ENCODE measurements around the gene SHB. TPM values are rescaled to one million over a fixed set of nuclear protein-coding genes. Genes with fewer than 3 reads are reported as not detected.

The SHB gene
- total RNA-seq, 4 donors from 2014 or later: 12.3 to 22.9 (median 16.3) TPM

DNA sequence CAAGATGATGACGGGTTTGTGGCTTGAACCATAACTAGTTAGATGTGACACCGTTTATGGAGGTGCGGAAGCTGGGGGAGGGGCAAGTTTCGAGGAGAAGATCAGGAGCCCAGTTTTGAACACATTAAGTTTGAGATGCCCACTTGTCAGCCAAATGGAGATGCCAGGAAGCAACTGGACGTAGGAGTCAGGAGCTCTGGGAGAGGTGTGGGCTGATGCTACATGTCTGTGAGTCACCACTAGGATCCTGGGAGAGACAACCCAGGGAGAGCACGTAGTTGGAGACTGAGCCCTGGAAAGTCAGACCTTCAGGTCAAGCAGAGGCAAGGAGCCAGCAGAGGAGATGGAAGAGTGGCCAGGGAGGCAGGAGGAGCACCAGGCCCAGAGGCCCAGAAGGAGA lies 116.3 kb downstream of the SHB start:
- 86% methylated on average over 6 of the region's 6 CpGs for WGBS
- peaks cover 16% of the 10 kb centered on the region for H3K4me1 ChIP-seq
- DNase-seq (ENCODE audit: low spot score in 2 of 2): no peak
- no peaks in the 10 kb centered on the region for H3K27me3 ChIP-seq
- TF ChIP-seq, protein P1, sequence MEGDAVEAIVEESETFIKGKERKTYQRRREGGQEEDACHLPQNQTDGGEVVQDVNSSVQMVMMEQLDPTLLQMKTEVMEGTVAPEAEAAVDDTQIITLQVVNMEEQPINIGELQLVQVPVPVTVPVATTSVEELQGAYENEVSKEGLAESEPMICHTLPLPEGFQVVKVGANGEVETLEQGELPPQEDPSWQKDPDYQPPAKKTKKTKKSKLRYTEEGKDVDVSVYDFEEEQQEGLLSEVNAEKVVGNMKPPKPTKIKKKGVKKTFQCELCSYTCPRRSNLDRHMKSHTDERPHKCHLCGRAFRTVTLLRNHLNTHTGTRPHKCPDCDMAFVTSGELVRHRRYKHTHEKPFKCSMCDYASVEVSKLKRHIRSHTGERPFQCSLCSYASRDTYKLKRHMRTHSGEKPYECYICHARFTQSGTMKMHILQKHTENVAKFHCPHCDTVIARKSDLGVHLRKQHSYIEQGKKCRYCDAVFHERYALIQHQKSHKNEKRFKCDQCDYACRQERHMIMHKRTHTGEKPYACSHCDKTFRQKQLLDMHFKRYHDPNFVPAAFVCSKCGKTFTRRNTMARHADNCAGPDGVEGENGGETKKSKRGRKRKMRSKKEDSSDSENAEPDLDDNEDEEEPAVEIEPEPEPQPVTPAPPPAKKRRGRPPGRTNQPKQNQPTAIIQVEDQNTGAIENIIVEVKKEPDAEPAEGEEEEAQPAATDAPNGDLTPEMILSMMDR (IDR thresholded peaks at IDR 0.05): no peak
- no peak for TF ChIP-seq EP300 (IDR thresholded peaks at IDR 0.05)
- TF ChIP-seq POLR2AphosphoS5 (IDR thresholded peaks at IDR 0.05): no peak
- TF ChIP-seq POLR2A (IDR thresholded peaks at IDR 0.05): no peak
- H3K9me3 ChIP-seq: no peaks in the 10 kb centered on the region
- no peak overlapping the region for H3K4me3 ChIP-seq
- no peak overlapping the region for H3K27ac ChIP-seq
- H3K36me3 ChIP-seq: peaks cover 34% of the 10 kb centered on the region

DNA sequence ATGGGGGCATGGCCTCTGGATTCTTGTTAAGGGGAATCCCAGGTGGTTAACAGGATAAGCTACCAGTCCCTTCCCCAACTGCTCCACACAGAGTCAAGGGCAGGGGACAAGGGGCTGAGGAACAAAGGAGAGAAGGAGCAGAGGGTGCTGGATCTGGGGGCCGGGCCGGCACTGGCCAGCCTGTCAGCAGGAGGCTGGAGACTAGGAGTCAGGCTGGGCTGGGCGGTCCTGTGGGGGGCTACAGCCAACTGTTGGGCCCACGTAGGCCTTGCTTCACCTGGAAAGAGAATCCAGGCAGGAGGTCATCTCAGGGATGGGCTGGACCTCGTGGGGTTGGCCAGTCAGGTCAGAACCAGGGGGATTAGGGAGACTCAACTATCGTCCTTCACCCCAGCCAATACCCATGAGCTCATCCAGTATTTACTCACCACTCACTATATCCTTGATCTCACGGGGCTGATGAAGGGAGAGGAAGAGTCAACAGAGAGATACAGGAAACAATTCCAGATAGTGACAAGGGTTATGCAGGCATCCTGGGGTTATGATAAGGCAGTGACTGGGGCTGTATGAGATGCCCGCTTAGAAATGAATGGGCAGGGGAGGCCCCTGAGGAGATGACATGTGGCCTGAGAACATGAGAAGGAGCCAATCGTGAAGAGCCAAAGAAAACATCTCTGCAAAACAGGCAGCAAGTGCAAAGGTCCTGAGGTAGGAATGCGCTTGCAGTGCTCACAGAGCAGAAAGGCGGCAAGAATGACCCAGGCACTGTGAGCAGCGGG lies 117.2 kb downstream of the SHB start:
- peaks cover 14% of the 10 kb centered on the region for H3K4me1 ChIP-seq
- peaks cover 36% of the 10 kb centered on the region for H3K36me3 ChIP-seq
- H3K4me3 ChIP-seq: no peak overlapping the region
- H3K9me3 ChIP-seq: no peaks in the 10 kb centered on the region
- 92% methylated on average over 12 of the region's 12 CpGs for WGBS
- no peak for DNase-seq (ENCODE audit: low spot score in 2 of 2)
- no peak overlapping the region for H3K27ac ChIP-seq
- H3K27me3 ChIP-seq: no peaks in the 10 kb centered on the region
- TF ChIP-seq POLR2A (IDR thresholded peaks at IDR 0.05): no peak
- TF ChIP-seq POLR2AphosphoS5 (IDR thresholded peaks at IDR 0.05): no peak
- no peak for TF ChIP-seq EP300 (IDR thresholded peaks at IDR 0.05)
- TF ChIP-seq, protein P1 (IDR thresholded peaks at IDR 0.05): no peak

DNA sequence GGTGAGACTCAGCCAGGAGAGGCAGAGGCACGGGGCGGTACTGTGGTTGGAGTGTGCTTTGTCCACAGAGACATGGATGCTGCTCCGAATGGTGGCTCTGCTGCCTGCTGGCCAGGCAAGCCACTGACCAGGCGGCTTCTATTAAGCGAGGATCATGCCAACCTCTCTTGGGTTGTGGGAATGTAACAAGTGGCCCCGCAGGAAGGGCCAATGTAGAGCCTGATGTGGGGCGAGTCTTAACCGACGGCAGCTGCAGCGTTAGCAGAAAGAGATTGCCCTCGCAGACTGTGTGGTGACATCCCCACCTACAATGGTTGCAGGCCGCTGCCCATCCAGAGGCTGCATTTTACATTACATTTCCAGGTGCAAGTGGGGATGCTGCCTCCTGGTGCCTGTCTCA lies 118.5 kb downstream of the SHB start:
- no peak for DNase-seq (ENCODE audit: low spot score in 2 of 2)
- no peak overlapping the region for H3K27ac ChIP-seq
- H3K9me3 ChIP-seq: no peaks in the 10 kb centered on the region
- TF ChIP-seq, protein P1 (IDR thresholded peaks at IDR 0.05): no peak
- TF ChIP-seq POLR2AphosphoS5 (IDR thresholded peaks at IDR 0.05) (no peak), POLR2A (IDR thresholded peaks at IDR 0.05) (no peak), EP300 (IDR thresholded peaks at IDR 0.05) (no peak)
- H3K36me3 ChIP-seq: peaks cover 40% of the 10 kb centered on the region
- H3K27me3 ChIP-seq: no peaks in the 10 kb centered on the region
- H3K4me1 ChIP-seq: peaks cover 14% of the 10 kb centered on the region
- no peak overlapping the region for H3K4me3 ChIP-seq
- WGBS: 96% methylated on average over 5 of the region's 12 CpGs

DNA sequence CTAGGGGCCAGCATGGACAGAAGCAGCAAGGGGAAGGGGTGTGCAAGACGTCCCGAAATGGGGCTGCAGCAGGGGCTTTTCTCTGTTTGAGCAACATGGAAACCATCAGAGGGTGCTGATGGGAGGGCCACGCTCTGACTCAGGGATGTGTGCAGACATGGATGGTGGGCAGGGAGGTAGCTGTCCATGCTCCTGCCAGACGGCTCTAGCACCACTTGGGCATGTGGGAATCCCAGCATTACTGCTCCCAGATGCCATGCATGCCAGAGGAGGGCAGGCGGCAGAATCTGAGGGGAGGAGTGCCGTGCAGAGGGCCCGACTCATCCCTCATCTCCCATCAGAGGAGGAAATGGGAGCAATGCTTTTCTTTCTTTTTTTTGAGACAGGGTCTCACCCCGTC lies 119.5 kb downstream of the SHB start:
- Histone ChIP-seq H3K27ac (no peak overlapping the region), H3K36me3 (peaks cover 31% of the 10 kb centered on the region), H3K4me1 (peaks cover 13% of the 10 kb centered on the region), H3K9me3 (no peaks in the 10 kb centered on the region), H3K4me3 (no peak overlapping the region), H3K27me3 (no peaks in the 10 kb centered on the region)
- DNase-seq (ENCODE audit: low spot score in 2 of 2): no peak
- TF ChIP-seq EP300 (IDR thresholded peaks at IDR 0.05) (no peak), POLR2A (IDR thresholded peaks at IDR 0.05) (no peak), POLR2AphosphoS5 (IDR thresholded peaks at IDR 0.05) (no peak)
- TF ChIP-seq, protein P1 (IDR thresholded peaks at IDR 0.05): no peak
- 74% methylated on average over 8 of the region's 8 CpGs for WGBS

DNA sequence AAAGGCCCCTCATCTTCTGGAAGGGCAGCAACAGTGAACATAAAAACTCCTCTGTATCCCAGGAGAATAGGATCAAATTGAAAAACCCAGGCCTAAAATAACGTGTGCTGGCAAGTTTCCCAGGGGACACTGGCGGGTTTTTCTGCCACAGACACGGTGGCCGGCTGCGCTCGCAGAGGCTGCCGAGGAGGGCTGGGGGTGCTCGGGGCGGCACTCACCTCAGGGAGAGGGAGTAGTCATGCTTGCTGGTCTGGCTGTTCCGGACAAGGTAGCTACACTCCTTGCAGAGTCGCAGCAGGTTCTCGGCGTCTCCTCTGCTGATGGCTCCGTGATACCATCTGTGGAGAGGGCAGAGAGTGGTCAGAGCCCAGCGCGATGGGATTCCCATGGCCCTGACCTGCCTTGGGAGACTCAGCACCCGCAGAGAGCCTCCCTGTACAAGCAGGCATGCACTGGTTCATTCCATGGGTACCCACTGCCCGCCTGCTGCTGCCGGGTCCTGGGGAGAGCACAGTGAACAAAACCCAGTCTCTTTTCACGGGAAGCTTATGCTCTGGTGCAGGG lies 120.5 kb downstream of the SHB start:
- Histone ChIP-seq H3K36me3 (peaks cover 29% of the 10 kb centered on the region), H3K4me1 (peaks cover 11% of the 10 kb centered on the region), H3K4me3 (no peak overlapping the region), H3K27ac (no peak overlapping the region), H3K27me3 (no peaks in the 10 kb centered on the region), H3K9me3 (no peaks in the 10 kb centered on the region)
- no peak for DNase-seq (ENCODE audit: low spot score in 2 of 2)
- TF ChIP-seq POLR2AphosphoS5 (IDR thresholded peaks at IDR 0.05) (no peak), EP300 (IDR thresholded peaks at IDR 0.05) (no peak), POLR2A (IDR thresholded peaks at IDR 0.05) (no peak)
- TF ChIP-seq, protein P1 (IDR thresholded peaks at IDR 0.05): no peak
- WGBS: 91% methylated on average over 18 of the region's 20 CpGs
